ENCODE data around the gene MACROH2A2. TPM values are rescaled to one million over a fixed set of nuclear protein-coding genes. Genes with fewer than 3 reads are reported as not detected.
A peak's percentile ranks its signal among the peaks of the same experiment; 100 is the strongest.

Gene MACROH2A2
- total and polyA plus RNA-seq, 2 of the 13 experiments (the other 11 are each of a cell fraction or from before 2014, with no cell fraction given) = 9.8 to 43.1 TPM

DNA sequence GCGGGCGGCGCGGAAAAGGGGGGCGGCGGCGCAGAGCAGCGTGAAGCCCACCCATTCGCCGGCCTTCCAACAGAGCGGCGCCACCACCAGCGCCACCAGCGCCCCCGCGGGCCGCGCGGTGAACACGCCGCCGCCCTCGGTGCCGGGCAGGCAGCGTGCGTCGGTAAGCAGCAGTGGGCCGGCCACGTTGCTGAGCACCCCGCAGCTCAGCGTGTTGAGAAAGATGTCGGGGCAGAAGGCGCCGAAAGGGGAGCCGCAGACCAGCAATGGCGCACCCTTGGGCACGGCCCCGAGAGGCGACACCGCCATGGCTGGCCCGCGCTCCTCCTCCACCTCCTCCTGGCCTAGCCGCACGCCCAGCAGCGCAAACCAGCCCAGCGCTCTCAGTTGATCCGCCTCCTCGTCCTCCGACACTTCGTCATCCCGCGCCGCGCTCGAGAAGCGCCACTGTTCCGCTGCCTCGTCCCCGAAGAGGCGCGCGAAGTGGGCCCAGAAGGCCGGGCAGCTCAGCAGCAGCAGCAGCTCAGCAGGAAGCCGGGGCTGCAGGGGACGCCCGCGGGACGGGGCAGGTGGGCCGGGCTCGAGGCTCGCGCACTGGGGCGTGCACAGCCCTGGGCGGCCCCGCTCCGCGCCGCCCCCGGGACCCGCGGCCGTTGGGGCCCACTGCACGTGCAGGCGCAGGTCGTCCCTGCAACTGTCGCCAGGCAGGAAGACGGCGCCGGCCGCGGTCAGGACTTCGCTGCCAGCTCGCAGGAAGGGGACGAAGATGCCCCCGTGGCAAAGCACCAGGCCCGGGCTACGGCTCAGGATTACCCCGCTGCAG is 93.2 kb downstream of the MACROH2A2 start (continued):
- TF ChIP-seq, protein P1, sequence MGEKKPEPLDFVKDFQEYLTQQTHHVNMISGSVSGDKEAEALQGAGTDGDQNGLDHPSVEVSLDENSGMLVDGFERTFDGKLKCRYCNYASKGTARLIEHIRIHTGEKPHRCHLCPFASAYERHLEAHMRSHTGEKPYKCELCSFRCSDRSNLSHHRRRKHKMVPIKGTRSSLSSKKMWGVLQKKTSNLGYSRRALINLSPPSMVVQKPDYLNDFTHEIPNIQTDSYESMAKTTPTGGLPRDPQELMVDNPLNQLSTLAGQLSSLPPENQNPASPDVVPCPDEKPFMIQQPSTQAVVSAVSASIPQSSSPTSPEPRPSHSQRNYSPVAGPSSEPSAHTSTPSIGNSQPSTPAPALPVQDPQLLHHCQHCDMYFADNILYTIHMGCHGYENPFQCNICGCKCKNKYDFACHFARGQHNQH (CRISPR knock-in tag; IDR thresholded peaks at IDR 0.05) = peak; percentile 48; the same call in 1 of the 2 replicates
- no peak for TF ChIP-seq ZNF615 (CRISPR knock-in tag; IDR thresholded peaks at IDR 0.05; ENCODE audit: borderline replicate concordance)
- TF ChIP-seq ZNF549 (CRISPR knock-in tag; IDR thresholded peaks at IDR 0.05) = no peak
- TF ChIP-seq, protein P2, sequence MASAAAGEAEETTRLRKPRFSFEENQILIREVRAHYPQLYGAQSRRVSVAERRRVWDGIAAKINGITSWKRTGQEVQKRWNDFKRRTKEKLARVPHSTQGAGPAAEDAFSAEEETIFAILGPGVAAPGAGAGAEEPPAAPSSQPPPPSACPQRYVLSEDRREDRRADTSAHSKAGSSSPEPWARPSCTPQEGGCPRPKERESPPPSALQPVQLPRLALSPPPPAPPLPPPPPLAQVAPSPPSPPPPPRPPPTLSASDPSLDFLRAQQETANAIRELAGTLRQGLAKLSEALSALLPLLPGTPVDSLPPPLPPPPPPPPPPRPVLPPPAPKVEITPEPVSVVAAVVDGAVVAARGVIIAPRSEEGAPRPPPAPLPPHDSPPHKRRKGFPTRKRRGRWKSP (CRISPR knock-in tag; IDR thresholded peaks at IDR 0.05) = peak; percentile 69; the same call in 1 of the 2 replicates
- no peak for TF ChIP-seq SSRP1 (CRISPR knock-in tag; IDR thresholded peaks at IDR 0.05)
- no peak for TF ChIP-seq ZNF713 (CRISPR knock-in tag; IDR thresholded peaks at IDR 0.05)
- TF ChIP-seq GATAD1 (CRISPR knock-in tag; IDR thresholded peaks at IDR 0.05) = no peak
- TF ChIP-seq, protein P3, sequence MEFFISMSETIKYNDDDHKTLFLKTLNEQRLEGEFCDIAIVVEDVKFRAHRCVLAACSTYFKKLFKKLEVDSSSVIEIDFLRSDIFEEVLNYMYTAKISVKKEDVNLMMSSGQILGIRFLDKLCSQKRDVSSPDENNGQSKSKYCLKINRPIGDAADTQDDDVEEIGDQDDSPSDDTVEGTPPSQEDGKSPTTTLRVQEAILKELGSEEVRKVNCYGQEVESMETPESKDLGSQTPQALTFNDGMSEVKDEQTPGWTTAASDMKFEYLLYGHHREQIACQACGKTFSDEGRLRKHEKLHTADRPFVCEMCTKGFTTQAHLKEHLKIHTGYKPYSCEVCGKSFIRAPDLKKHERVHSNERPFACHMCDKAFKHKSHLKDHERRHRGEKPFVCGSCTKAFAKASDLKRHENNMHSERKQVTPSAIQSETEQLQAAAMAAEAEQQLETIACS (CRISPR knock-in tag; IDR thresholded peaks at IDR 0.05) = no peak; the same call in 1 of the 2 replicates
- no peak for TF ChIP-seq ZNF329 (CRISPR knock-in tag; IDR thresholded peaks at IDR 0.05; ENCODE audit: low read depth)
- no peak for TF ChIP-seq ZNF326 (CRISPR knock-in tag; IDR thresholded peaks at IDR 0.05; ENCODE audit: borderline replicate concordance)
- peak; percentile 80; the same call in 1 of the 2 replicates for TF ChIP-seq FLYWCH1 (CRISPR knock-in tag; IDR thresholded peaks at IDR 0.05)
- TF ChIP-seq ATF1 (CRISPR knock-in tag; IDR thresholded peaks at IDR 0.05) = no peak
- TF ChIP-seq SIX4 (CRISPR knock-in tag; IDR thresholded peaks at IDR 0.05) = no peak
- TF ChIP-seq, protein P4, sequence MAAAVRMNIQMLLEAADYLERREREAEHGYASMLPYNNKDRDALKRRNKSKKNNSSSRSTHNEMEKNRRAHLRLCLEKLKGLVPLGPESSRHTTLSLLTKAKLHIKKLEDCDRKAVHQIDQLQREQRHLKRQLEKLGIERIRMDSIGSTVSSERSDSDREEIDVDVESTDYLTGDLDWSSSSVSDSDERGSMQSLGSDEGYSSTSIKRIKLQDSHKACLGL (CRISPR knock-in tag; IDR thresholded peaks at IDR 0.05) = no peak; the same call in none of the 2 replicates
- TF ChIP-seq CCAR2 (optimal IDR thresholded peaks at IDR 0.05; ENCODE audit: low read depth, low read length) = no peak
- TF ChIP-seq, protein P5, sequence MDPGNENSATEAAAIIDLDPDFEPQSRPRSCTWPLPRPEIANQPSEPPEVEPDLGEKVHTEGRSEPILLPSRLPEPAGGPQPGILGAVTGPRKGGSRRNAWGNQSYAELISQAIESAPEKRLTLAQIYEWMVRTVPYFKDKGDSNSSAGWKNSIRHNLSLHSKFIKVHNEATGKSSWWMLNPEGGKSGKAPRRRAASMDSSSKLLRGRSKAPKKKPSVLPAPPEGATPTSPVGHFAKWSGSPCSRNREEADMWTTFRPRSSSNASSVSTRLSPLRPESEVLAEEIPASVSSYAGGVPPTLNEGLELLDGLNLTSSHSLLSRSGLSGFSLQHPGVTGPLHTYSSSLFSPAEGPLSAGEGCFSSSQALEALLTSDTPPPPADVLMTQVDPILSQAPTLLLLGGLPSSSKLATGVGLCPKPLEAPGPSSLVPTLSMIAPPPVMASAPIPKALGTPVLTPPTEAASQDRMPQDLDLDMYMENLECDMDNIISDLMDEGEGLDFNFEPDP (CRISPR knock-in tag; conservative IDR thresholded peaks at IDR 0.05) = no peak; the same call in 1 of the 2 replicates
- TF ChIP-seq, protein P6, sequence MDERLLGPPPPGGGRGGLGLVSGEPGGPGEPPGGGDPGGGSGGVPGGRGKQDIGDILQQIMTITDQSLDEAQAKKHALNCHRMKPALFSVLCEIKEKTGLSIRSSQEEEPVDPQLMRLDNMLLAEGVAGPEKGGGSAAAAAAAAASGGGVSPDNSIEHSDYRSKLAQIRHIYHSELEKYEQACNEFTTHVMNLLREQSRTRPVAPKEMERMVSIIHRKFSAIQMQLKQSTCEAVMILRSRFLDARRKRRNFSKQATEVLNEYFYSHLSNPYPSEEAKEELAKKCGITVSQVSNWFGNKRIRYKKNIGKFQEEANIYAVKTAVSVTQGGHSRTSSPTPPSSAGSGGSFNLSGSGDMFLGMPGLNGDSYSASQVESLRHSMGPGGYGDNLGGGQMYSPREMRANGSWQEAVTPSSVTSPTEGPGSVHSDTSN (CRISPR knock-in tag; IDR thresholded peaks at IDR 0.05) = no peak
- no peak for TF ChIP-seq RFX3 (CRISPR knock-in tag; IDR thresholded peaks at IDR 0.05)
- TF ChIP-seq EHMT2 (IDR thresholded peaks at IDR 0.05; ENCODE audit: borderline replicate concordance, low read depth, low read length) = no peak
- TF ChIP-seq ZBTB3 (CRISPR knock-in tag; IDR thresholded peaks at IDR 0.05; ENCODE audit: borderline replicate concordance, low read depth) = no peak
- 0 out of 2 replicates have a peak, but pooled peaks have one; percentile 14 for TF ChIP-seq FOSL1 (CRISPR knock-in tag; IDR thresholded peaks at IDR 0.05; ENCODE audit: borderline replicate concordance)
- TF ChIP-seq TSC22D2 (CRISPR knock-in tag; IDR thresholded peaks at IDR 0.05; ENCODE audit: borderline replicate concordance) = peak; percentile 27; the same call in 1 of the 2 replicates
- TF ChIP-seq ARNT (IDR thresholded peaks at IDR 0.05) = no peak
